HEK293 (cell line): ENCODE measurements around the gene AP2A1.

Experiments
- CTCF ChIA-PET: fragments of 350-600 bp; formaldehyde crosslinking; extraction: SDS; loops from one replicate; lab custom pipeline; 2021; ENCODE audit warnings: antibody characterized with exemption; lab: Yijun Ruan, JAX
- POLR2A ChIA-PET: fragments of 300-600 bp; formaldehyde crosslinking; extraction: SDS; loops from one replicate; lab custom pipeline; 2020; ENCODE audit warnings: antibody characterized with exemption, inconsistent platforms; lab: Yijun Ruan, JAX
- H3K27ac ChIP-seq: fragments of 200-500 bp; sonication (Bioruptor generic); 2 replicates; pipeline ENCODE4 v1.5.1; 2014; ENCODE audit warnings: low read depth, low read length, control low read depth, inconsistent platforms; ENCODE audit errors: extremely low read depth
- H3K36me3 ChIP-seq, 2 experiments: fragments of 200-500 bp in 1 of 2; sonication (Bioruptor generic) in 1 of 2; 1 replicate in 1 of 2; 2 replicates in 1 of 2; pipeline ENCODE4 v1.5.1; 2014 to 2017; ENCODE audit warnings: inconsistent platforms in 2 of 2, low read length in 2 of 2; ENCODE audit not compliant: control insufficient read depth in 2 of 2, insufficient read depth in 1 of 2
- H3K4me1 ChIP-seq: fragments of 200-500 bp; sonication (Bioruptor generic); 2 replicates; pipeline ENCODE4 v1.5.1; 2014; ENCODE audit warnings: mild to moderate bottlenecking, low read length, inconsistent platforms; ENCODE audit not compliant: control insufficient read depth, insufficient read depth
- H3K4me3 ChIP-seq: 2 replicates; pipeline ENCODE4 v1.5.1; 2011; ENCODE audit warnings: low read depth, mild to moderate bottlenecking, control low read depth, low read length, moderate library complexity
- H3K9me3 ChIP-seq: fragments of 200-500 bp; sonication (Bioruptor generic); 2 replicates; pipeline ENCODE4 v1.5.1; 2014; ENCODE audit warnings: low read depth, low read length, inconsistent platforms; ENCODE audit not compliant: control insufficient read depth, insufficient read depth
- BCL11A ChIP-seq: fragments of 450-650 bp; formaldehyde crosslinking; IDR thresholded peaks from 2 replicates; pipeline ENCODE4 v1.5.1; 2016; ENCODE audit warnings: low read depth, missing biosample characterization, missing genetic modification characterization
- BCL11B ChIP-seq: fragments of 450-650 bp; formaldehyde crosslinking; IDR thresholded peaks from 2 replicates; pipeline ENCODE4 v1.5.1; 2016; ENCODE audit warnings: low read depth, missing biosample characterization, missing genetic modification characterization
- GLIS1 ChIP-seq: fragments of 450-650 bp; formaldehyde crosslinking; IDR thresholded peaks from 2 replicates; pipeline ENCODE4 v1.5.1; 2016; ENCODE audit warnings: missing biosample characterization, missing genetic modification characterization
- IKZF3 ChIP-seq: fragments of 450-650 bp; IDR thresholded peaks from 2 replicates; pipeline ENCODE4 v1.5.0; 2018; ENCODE audit warnings: missing biosample characterization, mild to moderate bottlenecking, missing genetic modification characterization, moderate library complexity
- OVOL3 ChIP-seq: fragments of 450-650 bp; formaldehyde crosslinking; IDR thresholded peaks from 2 replicates; pipeline ENCODE4 v1.5.1; 2016; ENCODE audit warnings: missing biosample characterization, missing genetic modification characterization
- SCRT2 ChIP-seq: fragments of 450-650 bp; formaldehyde crosslinking; IDR thresholded peaks from 2 replicates; pipeline ENCODE4 v1.5.1; 2016; ENCODE audit warnings: missing biosample characterization, missing genetic modification characterization
- ZBTB8A ChIP-seq: fragments of 450-650 bp; formaldehyde crosslinking; IDR thresholded peaks from 2 replicates; pipeline ENCODE4 v1.5.1; 2016; ENCODE audit warnings: missing biosample characterization, missing genetic modification characterization
- ZEB2 ChIP-seq: fragments of 450-650 bp; formaldehyde crosslinking; IDR thresholded peaks from 2 replicates; pipeline ENCODE4 v1.5.1; 2016; ENCODE audit warnings: missing biosample characterization, missing genetic modification characterization
- ZFP3 ChIP-seq: fragments of 450-650 bp; formaldehyde crosslinking; IDR thresholded peaks from 2 replicates; pipeline ENCODE4 v1.5.1; 2016; ENCODE audit warnings: low read depth, missing biosample characterization, missing genetic modification characterization
- ZFP69B ChIP-seq: fragments of 450-650 bp; formaldehyde crosslinking; IDR thresholded peaks from 2 replicates; pipeline ENCODE4 v1.5.1; 2016; ENCODE audit warnings: missing biosample characterization, missing genetic modification characterization
- ZNF114 ChIP-seq: fragments of 450-650 bp; formaldehyde crosslinking; IDR thresholded peaks from 2 replicates; pipeline ENCODE4 v1.5.0; 2017; ENCODE audit warnings: missing biosample characterization, missing genetic modification characterization
- ZNF184 ChIP-seq: fragments of 450-650 bp; IDR thresholded peaks from 2 replicates; pipeline ENCODE4 v1.5.1; 2018; ENCODE audit warnings: missing biosample characterization, mild to moderate bottlenecking, missing genetic modification characterization
- ZNF239 ChIP-seq: fragments of 450-650 bp; formaldehyde crosslinking; IDR thresholded peaks from 2 replicates; pipeline ENCODE4 v1.5.1; 2016; ENCODE audit warnings: missing biosample characterization, missing genetic modification characterization
- ZNF248 ChIP-seq: fragments of 450-650 bp; formaldehyde crosslinking; IDR thresholded peaks from 2 replicates; pipeline ENCODE4 v1.5.1; 2017; ENCODE audit warnings: missing biosample characterization, missing genetic modification characterization
- ZNF266 ChIP-seq: fragments of 450-650 bp; formaldehyde crosslinking; IDR thresholded peaks from 2 replicates; pipeline ENCODE4 v1.5.1; 2016; ENCODE audit warnings: missing biosample characterization, missing genetic modification characterization, low read depth
- ZNF324 ChIP-seq: fragments of 450-650 bp; formaldehyde crosslinking; IDR thresholded peaks from 2 replicates; pipeline ENCODE4 v1.5.1; 2016; ENCODE audit warnings: missing biosample characterization, missing genetic modification characterization
- ZNF530 ChIP-seq: fragments of 450-650 bp; formaldehyde crosslinking; IDR thresholded peaks from 2 replicates; pipeline ENCODE4 v1.5.1; 2016; ENCODE audit warnings: low read depth, missing biosample characterization, missing genetic modification characterization
- ZNF561 ChIP-seq: fragments of 450-650 bp; IDR thresholded peaks from 2 replicates; pipeline ENCODE4 v1.5.1; 2018; ENCODE audit warnings: missing biosample characterization, missing genetic modification characterization, borderline replicate concordance
- ZNF585B ChIP-seq: fragments of 450-650 bp; formaldehyde crosslinking; IDR thresholded peaks from 2 replicates; pipeline ENCODE4 v1.5.1; 2016; ENCODE audit warnings: missing biosample characterization, missing genetic modification characterization
- ZNF596 ChIP-seq: fragments of 450-650 bp; IDR thresholded peaks from 2 replicates; pipeline ENCODE4 v1.5.0; 2018; ENCODE audit warnings: missing biosample characterization, mild to moderate bottlenecking, missing genetic modification characterization, moderate library complexity
- ZNF600 ChIP-seq: fragments of 450-650 bp; formaldehyde crosslinking; IDR thresholded peaks from 2 replicates; pipeline ENCODE4 v1.5.1; 2016; ENCODE audit warnings: missing biosample characterization, missing genetic modification characterization
- ZNF610 ChIP-seq: fragments of 450-650 bp; formaldehyde crosslinking; IDR thresholded peaks from 2 replicates; pipeline ENCODE4 v1.5.1; 2016; ENCODE audit warnings: missing biosample characterization, missing genetic modification characterization, borderline replicate concordance
- ZNF664 ChIP-seq: fragments of 450-650 bp; formaldehyde crosslinking; IDR thresholded peaks from 2 replicates; pipeline ENCODE4 v1.5.1; 2016; ENCODE audit warnings: missing biosample characterization, missing genetic modification characterization
- ZSCAN30 ChIP-seq: fragments of 450-650 bp; IDR thresholded peaks from 2 replicates; pipeline ENCODE4 v1.5.1; 2018; ENCODE audit warnings: missing biosample characterization, mild to moderate bottlenecking, missing genetic modification characterization, moderate library complexity
- TF ChIP-seq, protein P1 (sequence below): fragments of 450-650 bp; formaldehyde crosslinking; IDR thresholded peaks from 2 replicates; pipeline ENCODE4 v1.5.1; 2016; ENCODE audit warnings: missing biosample characterization, missing genetic modification characterization
- TF ChIP-seq, protein P2 (sequence below): fragments of 450-650 bp; formaldehyde crosslinking; IDR thresholded peaks from 2 replicates; pipeline ENCODE4 v1.5.1; 2017; ENCODE audit warnings: missing biosample characterization, missing genetic modification characterization

Gene AP2A1

DNA sequence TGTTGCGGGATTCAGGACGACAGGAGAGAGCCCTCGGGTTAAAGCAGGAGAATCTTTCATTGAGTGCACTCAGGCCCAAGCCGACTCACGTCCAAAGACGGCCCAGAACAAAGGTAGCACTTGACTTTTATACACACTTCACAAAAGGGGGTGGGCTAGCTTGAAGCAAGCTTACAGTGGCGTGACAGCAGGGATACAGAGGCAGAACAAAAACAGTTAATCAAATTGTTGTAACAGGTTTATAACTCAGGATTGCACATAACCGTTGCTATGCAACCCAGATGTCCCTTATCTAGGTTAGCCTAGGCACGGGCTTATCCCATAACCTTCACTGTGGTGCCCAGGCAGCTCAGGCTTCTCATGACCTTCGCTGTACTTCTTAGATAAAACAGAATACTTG, 53.3 kb downstream of the AP2A1 start (continued):
- 0 out of 2 replicates have a peak, but pooled peaks have one; percentile 16 for TF ChIP-seq ZNF596 (tag by site-specific recombination)
- peak; percentile 44; the same call in 1 of the 2 replicates for TF ChIP-seq SCRT2 (tag by site-specific recombination)
- peak; percentile 70; the same call in 1 of the 2 replicates for TF ChIP-seq ZSCAN30 (tag by site-specific recombination)
- 0 out of 2 replicates have a peak, but pooled peaks have one; percentile 30 for TF ChIP-seq ZNF600 (tag by site-specific recombination)
- TF ChIP-seq IKZF3 (tag by site-specific recombination): peak; percentile 65
- TF ChIP-seq ZBTB8A (tag by site-specific recombination): 0 out of 2 replicates have a peak, but pooled peaks have one; percentile 43
- TF ChIP-seq ZNF561 (tag by site-specific recombination): peak; percentile 61; the same call in 1 of the 2 replicates

DNA sequence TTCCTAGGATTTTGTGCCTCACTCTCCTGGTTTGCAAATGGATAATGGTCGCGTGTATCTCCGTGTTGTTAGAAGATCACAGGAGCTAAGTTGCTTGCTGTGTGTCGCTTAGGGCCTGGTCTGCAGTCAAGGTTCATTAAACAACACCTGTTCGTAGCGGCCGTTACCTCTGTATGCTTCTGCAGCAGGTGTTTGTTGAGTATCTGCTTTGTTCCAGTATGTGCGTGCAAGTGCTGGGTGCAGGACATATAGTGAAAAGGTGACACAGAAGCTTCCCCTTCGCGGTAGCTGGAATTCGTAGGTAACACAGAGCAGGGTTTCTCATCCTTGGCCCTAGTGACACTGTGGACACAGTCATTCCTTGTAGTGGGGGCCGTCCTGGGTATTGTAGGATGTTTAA, 56.7 kb downstream of the AP2A1 start:
- POLR2A ChIA-PET: no interaction called here
- no peak overlapping the region for H3K4me3 ChIP-seq
- no peak overlapping the region for H3K27ac ChIP-seq
- no peaks in the 10 kb centered on the region for H3K9me3 ChIP-seq
- H3K4me1 ChIP-seq: peaks cover 15% of the 10 kb centered on the region
- TF ChIP-seq GLIS1 (no peak), ZEB2 (no peak), ZNF239 (tag by site-specific recombination) (no peak), ZNF664 (tag by site-specific recombination) (no peak), BCL11A (tag by site-specific recombination) (no peak), OVOL3 (tag by site-specific recombination) (no peak), ZNF266 (tag by site-specific recombination) (no peak), ZNF184 (tag by site-specific recombination) (no peak), ZNF530 (no peak)
- TF ChIP-seq, all 188 proteins: peak for 0
- H3K36me3 ChIP-seq: peaks cover 29 to 50% of the 10 kb centered on the region in 2 experiments
- CTCF ChIA-PET: interaction anchor here (0.6 kb wide), 2 partner anchors 25 to 40 kb away, joined by 3 to 4 read pairs; no protein-coding TSS in a partner anchor

DNA sequence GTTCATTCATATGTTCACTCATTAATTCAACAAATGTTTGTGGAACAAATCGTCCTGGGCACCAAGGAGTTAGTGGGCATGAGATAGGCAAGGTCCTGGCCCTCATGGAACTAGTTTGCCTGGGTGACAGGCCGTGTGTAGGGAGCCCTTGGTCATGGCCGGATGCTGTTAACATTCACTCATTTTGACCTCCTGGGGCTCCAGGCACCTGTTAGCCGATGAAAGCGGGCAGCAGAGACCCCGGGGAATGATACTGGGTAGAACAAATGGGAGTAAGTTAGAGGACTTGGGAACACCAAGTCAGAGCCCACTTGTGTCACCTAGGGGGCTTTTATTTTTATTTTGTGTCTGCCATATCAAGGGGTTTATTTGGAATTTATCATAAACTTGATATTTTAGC, 57.9 kb downstream of the AP2A1 start:
- CTCF ChIA-PET: interaction anchor here (0.7 kb wide), 1 partner anchor 54 kb away, joined by 3 read pairs; no protein-coding TSS in a partner anchor
- no peak for TF ChIP-seq ZFP3 (tag by site-specific recombination)
- peak; percentile 72 for TF ChIP-seq ZNF585B
- TF ChIP-seq ZNF114 (tag by site-specific recombination): no peak
- TF ChIP-seq, protein P1, sequence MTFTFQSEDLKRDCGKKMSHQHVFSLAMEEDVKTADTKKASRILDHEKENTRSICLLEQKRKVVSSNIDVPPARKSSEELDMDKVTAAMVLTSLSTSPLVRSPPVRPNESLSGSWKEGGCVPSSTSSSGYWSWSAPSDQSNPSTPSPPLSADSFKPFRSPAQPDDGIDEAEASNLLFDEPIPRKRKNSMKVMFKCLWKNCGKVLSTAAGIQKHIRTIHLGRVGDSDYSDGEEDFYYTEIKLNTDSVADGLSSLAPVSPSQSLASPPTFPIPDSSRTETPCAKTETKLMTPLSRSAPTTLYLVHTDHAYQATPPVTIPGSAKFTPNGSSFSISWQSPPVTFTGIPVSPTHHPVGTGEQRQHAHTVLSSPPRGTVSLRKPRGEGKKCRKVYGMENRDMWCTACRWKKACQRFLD (tag by site-specific recombination): no peak
- Histone ChIP-seq H3K4me1 (peaks cover 11% of the 10 kb centered on the region), H3K36me3 (peaks cover 32 to 60% of the 10 kb centered on the region in 2 experiments), H3K4me3 (no peak overlapping the region), H3K27ac (no peak overlapping the region), H3K9me3 (no peaks in the 10 kb centered on the region)
- POLR2A ChIA-PET: interaction anchor here (0.7 to 1.2 kb wide), 2 partner anchors 8 to 12 kb away, joined by 5 to 8 read pairs; partner anchors contain the start of gene FUZ

DNA sequence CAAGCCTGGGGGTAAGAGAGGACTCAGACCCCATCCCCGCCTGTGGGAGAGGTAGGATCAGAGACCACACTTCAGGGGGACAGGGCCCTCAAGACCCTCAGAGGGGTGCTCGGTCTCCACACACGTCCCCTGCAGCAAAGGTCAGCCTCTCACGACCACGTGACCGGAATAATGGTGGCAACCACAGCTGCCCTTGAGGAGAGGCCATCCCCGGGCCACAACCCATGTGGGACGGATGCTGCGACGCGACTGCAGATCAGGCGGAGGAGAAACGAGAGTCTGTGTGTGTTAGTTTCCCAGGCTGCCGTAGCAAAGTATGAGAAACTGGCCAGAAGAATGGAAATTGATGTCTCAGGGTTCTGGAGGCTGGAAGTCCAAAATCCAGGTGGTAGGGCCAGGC, 60.2 kb downstream of the AP2A1 start:
- ChIA-PET POLR2A (interaction anchor here (1.5 kb wide), 1 partner anchor 8 kb away, joined by 6 read pairs; no protein-coding TSS in a partner anchor), CTCF (no interaction called here)
- Histone ChIP-seq H3K4me3 (no peak overlapping the region), H3K9me3 (no peaks in the 10 kb centered on the region), H3K27ac (no peak overlapping the region), H3K36me3 (peaks cover 21 to 74% of the 10 kb centered on the region in 2 experiments; a peak in 2 of 3 replicates), H3K4me1 (no peaks in the 10 kb centered on the region; the same call in 1 of the 2 replicates)
- TF ChIP-seq ZNF324 (tag by site-specific recombination): no peak
- TF ChIP-seq ZBTB8A (tag by site-specific recombination): no peak
- TF ChIP-seq, protein P2, sequence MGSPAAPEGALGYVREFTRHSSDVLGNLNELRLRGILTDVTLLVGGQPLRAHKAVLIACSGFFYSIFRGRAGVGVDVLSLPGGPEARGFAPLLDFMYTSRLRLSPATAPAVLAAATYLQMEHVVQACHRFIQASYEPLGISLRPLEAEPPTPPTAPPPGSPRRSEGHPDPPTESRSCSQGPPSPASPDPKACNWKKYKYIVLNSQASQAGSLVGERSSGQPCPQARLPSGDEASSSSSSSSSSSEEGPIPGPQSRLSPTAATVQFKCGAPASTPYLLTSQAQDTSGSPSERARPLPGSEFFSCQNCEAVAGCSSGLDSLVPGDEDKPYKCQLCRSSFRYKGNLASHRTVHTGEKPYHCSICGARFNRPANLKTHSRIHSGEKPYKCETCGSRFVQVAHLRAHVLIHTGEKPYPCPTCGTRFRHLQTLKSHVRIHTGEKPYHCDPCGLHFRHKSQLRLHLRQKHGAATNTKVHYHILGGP (tag by site-specific recombination): no peak
- TF ChIP-seq BCL11B (tag by site-specific recombination): no peak
- no peak for TF ChIP-seq ZNF610
- no peak for TF ChIP-seq ZNF248 (tag by site-specific recombination)
- no peak for TF ChIP-seq ZFP69B (tag by site-specific recombination)
